HL-60 (cell line): ENCODE results near the gene IL13RA2.

Source experiments
- GABPA ChIP-seq: IDR thresholded peaks from 2 replicates; pipeline ENCODE4 v1.6.1; 2012; ENCODE audit warnings: low read depth
- POLR2AphosphoS5 ChIP-seq: IDR thresholded peaks from 2 replicates; pipeline ENCODE4 v1.6.1; 2012; ENCODE audit warnings: low read depth
- SPI1 ChIP-seq: IDR thresholded peaks from 2 replicates; pipeline ENCODE4 v1.6.1; 2012; ENCODE audit warnings: low read depth, mild to moderate bottlenecking, borderline replicate concordance
- TF ChIP-seq, protein P1 (sequence below): IDR thresholded peaks from one replicate; pipeline ENCODE4 v1.5.1; 2011; ENCODE audit warnings: low read length, control low read depth, inconsistent platforms; ENCODE audit not compliant: insufficient read depth
- TF ChIP-seq, protein P2 (sequence below): IDR thresholded peaks from 2 replicates; pipeline ENCODE4 v1.6.1; 2012; ENCODE audit warnings: low read depth; ENCODE audit not compliant: insufficient replicate concordance

GRCh38 chrX:115040417-115040816 is 23.0 kb upstream of the IL13RA2 start:
- TF ChIP-seq, protein P1, sequence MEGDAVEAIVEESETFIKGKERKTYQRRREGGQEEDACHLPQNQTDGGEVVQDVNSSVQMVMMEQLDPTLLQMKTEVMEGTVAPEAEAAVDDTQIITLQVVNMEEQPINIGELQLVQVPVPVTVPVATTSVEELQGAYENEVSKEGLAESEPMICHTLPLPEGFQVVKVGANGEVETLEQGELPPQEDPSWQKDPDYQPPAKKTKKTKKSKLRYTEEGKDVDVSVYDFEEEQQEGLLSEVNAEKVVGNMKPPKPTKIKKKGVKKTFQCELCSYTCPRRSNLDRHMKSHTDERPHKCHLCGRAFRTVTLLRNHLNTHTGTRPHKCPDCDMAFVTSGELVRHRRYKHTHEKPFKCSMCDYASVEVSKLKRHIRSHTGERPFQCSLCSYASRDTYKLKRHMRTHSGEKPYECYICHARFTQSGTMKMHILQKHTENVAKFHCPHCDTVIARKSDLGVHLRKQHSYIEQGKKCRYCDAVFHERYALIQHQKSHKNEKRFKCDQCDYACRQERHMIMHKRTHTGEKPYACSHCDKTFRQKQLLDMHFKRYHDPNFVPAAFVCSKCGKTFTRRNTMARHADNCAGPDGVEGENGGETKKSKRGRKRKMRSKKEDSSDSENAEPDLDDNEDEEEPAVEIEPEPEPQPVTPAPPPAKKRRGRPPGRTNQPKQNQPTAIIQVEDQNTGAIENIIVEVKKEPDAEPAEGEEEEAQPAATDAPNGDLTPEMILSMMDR, result no peak
- TF ChIP-seq GABPA (no peak), POLR2AphosphoS5 (no peak), SPI1 (no peak)
- TF ChIP-seq, protein P2, sequence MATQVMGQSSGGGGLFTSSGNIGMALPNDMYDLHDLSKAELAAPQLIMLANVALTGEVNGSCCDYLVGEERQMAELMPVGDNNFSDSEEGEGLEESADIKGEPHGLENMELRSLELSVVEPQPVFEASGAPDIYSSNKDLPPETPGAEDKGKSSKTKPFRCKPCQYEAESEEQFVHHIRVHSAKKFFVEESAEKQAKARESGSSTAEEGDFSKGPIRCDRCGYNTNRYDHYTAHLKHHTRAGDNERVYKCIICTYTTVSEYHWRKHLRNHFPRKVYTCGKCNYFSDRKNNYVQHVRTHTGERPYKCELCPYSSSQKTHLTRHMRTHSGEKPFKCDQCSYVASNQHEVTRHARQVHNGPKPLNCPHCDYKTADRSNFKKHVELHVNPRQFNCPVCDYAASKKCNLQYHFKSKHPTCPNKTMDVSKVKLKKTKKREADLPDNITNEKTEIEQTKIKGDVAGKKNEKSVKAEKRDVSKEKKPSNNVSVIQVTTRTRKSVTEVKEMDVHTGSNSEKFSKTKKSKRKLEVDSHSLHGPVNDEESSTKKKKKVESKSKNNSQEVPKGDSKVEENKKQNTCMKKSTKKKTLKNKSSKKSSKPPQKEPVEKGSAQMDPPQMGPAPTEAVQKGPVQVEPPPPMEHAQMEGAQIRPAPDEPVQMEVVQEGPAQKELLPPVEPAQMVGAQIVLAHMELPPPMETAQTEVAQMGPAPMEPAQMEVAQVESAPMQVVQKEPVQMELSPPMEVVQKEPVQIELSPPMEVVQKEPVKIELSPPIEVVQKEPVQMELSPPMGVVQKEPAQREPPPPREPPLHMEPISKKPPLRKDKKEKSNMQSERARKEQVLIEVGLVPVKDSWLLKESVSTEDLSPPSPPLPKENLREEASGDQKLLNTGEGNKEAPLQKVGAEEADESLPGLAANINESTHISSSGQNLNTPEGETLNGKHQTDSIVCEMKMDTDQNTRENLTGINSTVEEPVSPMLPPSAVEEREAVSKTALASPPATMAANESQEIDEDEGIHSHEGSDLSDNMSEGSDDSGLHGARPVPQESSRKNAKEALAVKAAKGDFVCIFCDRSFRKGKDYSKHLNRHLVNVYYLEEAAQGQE, result no peak
